Measurements from ENCODE around the gene SCGB1D1.
"Not testable (repeated sequence)": the region's sequence is repeated elsewhere in the genome, so short reads cannot be mapped to it uniquely, and the experiment has no call there.

Gene SCGB1D1

DNA sequence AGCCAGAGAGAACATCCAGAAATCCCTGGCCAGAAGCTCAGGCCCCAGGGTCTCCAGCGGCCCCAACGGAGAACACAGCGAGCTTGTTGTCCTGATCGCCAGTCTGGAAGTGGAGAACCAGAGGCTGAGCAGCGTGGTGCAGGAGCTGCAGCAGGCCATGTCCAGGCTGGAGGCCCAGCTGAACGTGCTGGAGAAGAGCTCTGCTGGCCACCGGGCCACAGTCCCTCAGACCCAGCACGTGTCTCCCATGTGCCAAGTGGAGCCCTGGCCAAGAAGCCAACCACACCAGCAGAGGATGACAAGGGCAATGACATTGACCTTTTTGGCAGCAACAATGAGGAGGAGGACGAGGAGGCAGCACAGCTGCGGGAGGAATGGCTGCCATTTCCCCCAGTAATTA is 20.6 kb upstream of the SCGB1D1 start:
- DNase-seq, result no peak

DNA sequence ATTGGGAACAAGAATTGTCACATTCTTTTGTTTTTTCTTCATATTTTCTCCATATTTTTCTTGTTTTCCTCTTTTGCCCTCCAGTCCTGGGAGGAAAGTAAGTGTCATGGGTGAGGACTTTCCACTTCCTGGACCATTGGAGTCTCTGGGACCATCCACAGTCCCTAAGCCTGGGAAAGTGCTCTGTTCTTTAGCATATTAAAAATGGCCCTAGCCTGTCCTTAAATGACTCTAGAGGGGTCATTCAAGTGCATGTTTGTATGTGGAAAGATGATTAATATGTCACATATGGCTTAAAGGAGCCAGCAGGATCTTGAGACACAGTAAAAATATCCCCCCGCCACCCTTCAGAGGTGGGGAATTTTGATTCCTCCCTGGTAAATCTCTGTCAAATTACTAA is 20.1 kb upstream of the SCGB1D1 start:
- no peak for DNase-seq

DNA sequence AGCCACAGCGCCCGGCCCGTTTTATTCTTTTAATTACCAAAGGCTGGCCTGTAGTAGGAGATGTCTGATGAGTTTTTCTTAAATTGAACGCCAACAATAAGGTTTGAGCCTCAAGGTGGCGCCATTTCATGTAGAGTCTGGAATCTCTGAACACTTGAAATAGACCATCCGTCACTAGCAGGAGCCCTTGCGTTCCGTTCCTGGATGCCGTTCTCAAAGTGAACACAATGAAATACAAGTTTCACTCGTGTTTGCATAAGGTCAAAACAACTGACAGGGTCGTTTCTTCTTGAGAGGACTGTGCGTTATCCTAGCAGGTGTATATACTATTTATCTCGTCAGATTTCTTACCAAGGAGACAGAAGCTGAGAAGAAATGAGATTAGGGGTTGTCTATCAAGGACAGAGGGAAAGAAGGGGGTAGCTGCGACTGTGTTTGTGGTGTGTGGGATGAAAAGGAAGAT is 18.7 kb upstream of the SCGB1D1 start:
- peak; percentile 60 for DNase-seq

DNA sequence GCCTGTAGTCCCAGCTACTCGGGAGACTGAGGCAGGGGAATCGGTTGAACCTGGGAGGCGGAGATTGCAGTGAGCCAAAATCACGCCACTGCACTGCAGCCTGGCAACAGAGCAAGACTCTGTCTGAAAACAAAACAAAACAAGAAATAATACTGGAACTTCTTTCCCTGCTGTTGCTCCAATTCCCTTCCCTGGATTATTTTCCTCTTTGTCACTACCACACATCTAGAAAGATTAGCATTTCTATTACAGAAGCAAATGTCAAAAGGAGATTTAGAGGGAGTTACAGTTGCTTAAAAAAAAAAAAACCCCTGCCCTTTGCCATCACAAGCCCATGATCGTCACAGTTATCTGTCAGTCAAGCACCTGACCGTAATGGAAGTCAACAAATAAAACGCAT is 17.7 kb upstream of the SCGB1D1 start:
- no peak for DNase-seq

DNA sequence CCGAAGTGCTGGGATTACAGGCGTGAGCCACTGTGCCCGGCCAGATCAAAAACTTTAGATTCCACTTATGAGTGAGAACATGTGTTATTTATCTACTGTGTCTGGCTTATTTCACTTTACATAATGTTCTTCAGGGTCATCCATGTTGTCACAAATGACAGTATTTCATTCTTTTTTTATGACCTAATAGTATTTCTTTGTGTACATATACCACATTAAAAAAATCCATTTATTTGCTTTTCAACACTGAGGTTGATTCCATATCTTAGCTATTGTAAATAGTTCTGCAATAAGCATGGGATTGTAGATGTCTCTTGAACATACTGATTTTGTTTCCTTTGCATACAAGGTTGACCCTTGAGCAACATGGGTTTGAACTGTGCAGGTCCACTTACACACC is 13.2 kb upstream of the SCGB1D1 start:
- DNase-seq, result no peak

DNA sequence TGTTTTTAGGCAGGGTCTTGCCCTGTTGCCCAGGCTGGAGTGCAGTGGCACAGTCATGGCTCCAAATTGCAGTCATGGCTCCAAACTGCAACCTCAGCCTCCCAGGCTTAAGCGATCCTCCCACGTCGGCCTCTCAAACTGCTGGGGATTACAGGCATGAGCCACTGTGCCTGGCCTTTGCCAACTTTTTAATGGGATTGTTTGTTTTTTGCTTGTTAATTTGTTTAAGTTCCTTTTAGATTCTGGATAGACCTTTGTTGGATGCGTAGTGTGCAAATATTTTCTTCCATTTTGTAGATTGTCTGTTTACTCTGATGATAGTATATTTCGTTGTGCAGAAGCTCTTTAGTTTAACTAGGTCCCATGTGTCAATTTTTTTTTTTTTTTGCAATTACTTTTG is 10.0 kb upstream of the SCGB1D1 start:
- DNase-seq, result no peak

DNA sequence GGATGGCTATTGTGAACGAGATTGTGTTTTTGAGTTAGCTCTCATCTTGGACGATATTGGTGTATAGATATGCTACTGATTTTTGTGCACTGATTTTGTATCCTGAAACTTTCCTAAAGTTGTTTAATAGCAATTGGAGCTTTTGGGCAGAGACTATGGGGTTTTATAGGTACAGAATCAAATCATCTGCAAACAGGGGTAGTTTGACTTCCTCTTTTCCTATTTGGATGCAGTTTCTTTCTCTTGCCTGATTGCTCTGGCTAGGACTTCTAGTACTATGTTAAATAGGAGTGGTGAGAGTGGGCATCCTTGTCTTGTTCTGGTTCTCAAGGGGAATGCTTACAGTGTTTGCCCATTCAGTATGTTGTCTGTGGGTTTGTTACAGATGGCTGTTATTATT is 8.9 kb upstream of the SCGB1D1 start:
- DNase-seq, result no peak

GRCh38 chr11:62182147-62182891 is 7.7 kb upstream of the SCGB1D1 start:
- no peak for DNase-seq

DNA sequence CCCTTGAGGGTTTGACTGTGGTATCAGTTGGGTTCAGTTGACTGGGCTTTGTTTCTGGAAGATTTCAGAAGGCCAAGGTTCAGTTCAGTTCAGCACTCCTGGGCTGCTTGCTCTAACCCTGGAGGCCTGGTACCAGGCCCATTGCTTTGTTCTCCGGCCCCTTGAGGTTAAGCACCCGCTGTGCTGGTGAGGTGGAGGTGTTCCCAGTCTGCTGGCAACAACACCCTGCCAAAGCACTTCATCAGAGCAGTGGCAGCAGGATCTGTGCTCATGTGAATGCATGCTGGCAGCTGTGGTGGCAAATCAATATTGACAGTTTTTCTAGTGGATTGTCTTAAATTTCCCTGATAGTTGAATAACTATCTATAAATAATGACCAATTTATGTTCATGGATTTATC is 3.8 kb upstream of the SCGB1D1 start:
- DNase-seq, result no peak

GRCh38 chr11:62193952-62194351 is 3.9 kb downstream of the SCGB1D1 start:
- no peak for DNase-seq

DNA sequence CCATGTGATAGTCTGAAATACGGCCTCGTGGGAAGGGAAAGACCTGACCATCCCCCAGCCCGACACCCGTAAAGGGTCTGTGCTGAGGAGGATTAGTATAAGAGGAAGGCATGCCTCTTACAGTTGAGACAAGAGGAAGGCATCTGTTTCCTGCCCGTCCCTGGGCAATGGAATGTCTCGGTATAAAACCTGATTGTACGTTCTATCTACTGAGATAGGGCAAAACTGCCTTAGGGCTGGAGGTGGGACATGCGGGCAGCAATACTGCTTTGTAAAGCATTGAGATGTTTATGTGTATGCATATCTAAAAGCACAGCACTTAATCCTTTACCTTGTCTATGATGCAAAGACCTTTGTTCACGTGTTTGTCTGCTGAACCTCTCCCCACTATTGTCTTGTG is 5.0 kb downstream of the SCGB1D1 start:
- not testable (repeated sequence) for DNase-seq

DNA sequence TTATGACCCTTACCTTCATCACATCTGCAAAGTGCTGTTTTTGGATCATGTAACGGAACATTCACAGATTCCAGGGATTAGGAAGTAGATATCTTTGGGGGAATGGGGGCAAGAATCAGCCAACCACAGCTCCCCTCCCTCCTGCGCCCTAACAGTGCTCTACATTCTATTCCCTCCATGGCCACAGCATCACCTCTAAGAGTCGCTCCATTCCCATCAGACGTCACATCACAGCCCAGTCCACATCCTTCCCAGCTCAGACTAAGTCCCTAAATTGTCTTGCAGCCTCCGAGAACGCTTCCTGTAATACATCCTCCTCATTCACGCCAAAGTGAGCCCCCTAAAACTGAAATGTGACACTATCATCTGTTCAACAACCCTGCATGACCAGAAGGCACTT is 5.9 kb downstream of the SCGB1D1 start:
- no peak for DNase-seq

- DNase-seq, result not testable (repeated sequence)
Observed at GRCh38 chr11:62197400-62197799, 7.4 kb downstream of the SCGB1D1 start.

DNA sequence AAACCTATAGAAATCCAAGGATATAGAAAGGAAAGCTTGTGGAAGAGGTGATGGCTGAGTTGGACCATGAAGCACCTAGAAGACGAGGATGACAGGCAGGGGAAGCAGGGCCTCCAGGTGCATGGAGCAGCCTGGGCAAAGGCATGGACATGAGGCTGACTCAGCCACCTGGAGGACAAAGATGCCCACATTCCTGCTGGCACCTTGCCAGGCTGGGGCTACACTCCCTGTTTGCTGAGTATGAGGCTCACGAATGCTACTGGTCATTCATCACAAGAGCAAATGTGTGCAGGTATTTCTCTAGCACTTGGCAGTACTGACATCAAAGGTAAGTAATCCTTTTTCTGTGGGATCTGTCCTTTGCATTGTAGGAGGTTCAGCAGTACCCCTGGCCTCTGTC is 11.4 kb downstream of the SCGB1D1 start:
- DNase-seq, result no peak

GRCh38 chr11:62202910-62203309 is 12.9 kb downstream of the SCGB1D1 start:
- DNase-seq, result no peak

- DNase-seq, result no peak
Observed at GRCh38 chr11:62204430-62204829, 14.4 kb downstream of the SCGB1D1 start.

DNA sequence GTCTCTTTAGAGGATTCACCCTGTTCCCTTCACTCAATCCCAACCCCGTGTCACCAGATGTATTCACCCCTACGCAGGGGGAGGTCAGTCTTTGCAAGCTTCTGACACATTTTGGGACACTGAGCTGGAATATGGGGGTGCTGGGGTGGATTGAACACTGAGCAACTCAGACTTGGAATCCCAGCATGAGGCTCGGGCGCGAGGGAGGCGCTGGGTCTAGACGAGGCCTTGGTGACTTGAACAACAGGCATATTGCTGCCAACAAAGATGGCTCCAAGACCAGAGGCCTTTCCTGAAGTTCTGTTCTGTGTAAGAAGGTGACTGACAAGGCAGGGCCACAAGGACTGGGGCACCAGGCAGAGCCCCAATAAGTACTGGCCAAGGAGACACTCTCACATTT is 15.4 kb downstream of the SCGB1D1 start:
- no peak for DNase-seq

- DNase-seq, result not testable (repeated sequence)
Observed at GRCh38 chr11:62206276-62207066, 16.5 kb downstream of the SCGB1D1 start.

GRCh38 chr11:62208785-62209144 is 18.7 kb downstream of the SCGB1D1 start:
- no peak for DNase-seq

DNA sequence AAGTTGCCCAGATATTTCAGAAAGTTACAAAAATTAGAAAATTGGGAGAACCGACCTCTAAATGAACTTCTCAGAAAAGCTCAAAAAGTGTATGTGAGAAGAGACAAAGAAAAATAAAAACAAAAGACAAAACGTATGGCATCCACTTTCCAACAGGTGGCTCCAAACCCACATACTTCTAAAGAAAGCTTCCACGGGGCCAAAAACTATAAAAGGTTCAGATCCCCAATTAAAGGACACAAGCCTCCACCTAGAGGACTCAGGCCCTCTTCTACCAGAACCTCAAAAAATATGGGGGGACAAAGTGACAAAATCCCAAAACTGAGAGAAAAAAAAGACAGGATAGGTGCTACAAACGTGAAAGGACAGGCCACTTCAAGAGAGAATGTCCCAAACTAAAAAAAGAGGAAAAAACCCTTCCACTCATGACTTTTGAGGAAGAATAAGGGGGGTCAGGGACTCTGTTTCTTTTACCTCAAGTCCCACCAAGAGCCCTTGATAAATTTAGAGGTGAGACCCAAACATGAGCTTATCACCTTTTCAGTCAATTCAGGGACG is 27.3 kb downstream of the SCGB1D1 start:
- DNase-seq, result no peak

DNA sequence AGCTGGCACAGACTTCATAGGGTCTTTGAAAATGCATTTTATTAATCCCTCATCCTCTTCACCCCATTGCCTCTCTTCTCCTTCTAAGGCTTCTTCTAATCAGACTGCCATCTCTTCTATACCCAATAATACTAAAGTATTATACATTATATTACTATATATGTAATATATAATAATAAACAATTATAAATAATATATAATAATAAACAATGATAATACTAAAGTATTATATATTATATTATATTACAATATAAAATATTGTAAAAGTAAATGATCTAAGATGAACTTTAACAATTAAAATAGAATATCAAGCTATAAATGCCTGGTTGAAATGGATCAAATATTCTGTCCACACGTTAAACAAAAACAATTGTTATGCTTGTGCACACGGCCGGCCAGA is 31.5 kb downstream of the SCGB1D1 start:
- no peak for DNase-seq

DNA sequence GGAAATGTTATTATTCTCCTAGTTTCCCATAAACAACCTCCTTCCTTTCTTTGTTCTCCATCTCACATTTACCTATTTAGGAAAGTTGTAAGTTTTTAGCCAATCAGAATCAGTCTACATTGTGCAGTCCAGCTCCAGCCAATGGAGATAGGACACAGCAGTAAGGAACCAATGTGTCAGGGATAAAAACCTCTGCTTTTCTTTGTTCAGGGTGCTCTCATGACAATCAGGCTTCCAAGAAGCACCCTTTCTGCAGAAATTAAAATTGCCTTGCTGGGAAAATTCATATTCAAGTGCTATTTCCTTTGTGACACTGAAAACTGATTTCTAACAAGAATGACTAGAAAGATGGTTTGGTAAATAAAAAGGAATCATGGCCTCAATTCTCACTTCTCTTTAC is 33.1 kb downstream of the SCGB1D1 start:
- DNase-seq, result no peak

- no peak for DNase-seq
Observed at GRCh38 chr11:62233730-62234129, 43.7 kb downstream of the SCGB1D1 start.

- no peak for DNase-seq
Observed at GRCh38 chr11:62236187-62236586, 46.2 kb downstream of the SCGB1D1 start.
